Skin of body (tissue), 2 donors: ENCODE results near the gene GARS1. TPM values are rescaled to one million over a fixed set of nuclear protein-coding genes. Genes with fewer than 3 reads are reported as not detected.
A peak's percentile ranks its signal among the peaks of the same experiment; 100 is the strongest.
"Not testable (repeated sequence)": the region's sequence is repeated elsewhere in the genome, so short reads cannot be mapped to it uniquely, and the experiment has no call there.

Experiments used
- DNase-seq: peaks from one replicate; lab custom pipeline; 2025; lab: John Stamatoyannopoulos, UW
- total RNA-seq: library from RNA; depleted of rRNA; stranded (reverse); fragments of >200 nt; gene quantifications from one replicate; pipeline ENCODE4 v1.2.3, GENCODE V29; 2014

GARS1 gene
- 54.4 TPM for total RNA-seq

GRCh38 chr7:30594540-30595435 is at the start of gene GARS1:
Gene GARS1 (plus strand): TSS chr7:30594878. CDS start chr7:30594922, 44 bp downstream.
- DNase-seq: peak; percentile 88

GRCh38 chr7:30545791-30546555 is 48.7 kb upstream of the GARS1 start:
- no peak for DNase-seq

- DNase-seq: no peak
Observed at GRCh38 chr7:30546596-30546995, 48.1 kb upstream of the GARS1 start.

GRCh38 chr7:30548845-30549244 is 45.8 kb upstream of the GARS1 start:
- peak; percentile 50 for DNase-seq

- no peak for DNase-seq
Observed at GRCh38 chr7:30549931-30550493, 44.7 kb upstream of the GARS1 start.

- DNase-seq: no peak
Observed at GRCh38 chr7:30552330-30552729, 42.3 kb upstream of the GARS1 start.

GRCh38 chr7:30553141-30553540 is 41.5 kb upstream of the GARS1 start:
- no peak for DNase-seq

- DNase-seq: no peak
Observed at GRCh38 chr7:30553546-30553945, 41.1 kb upstream of the GARS1 start.

GRCh38 chr7:30555525-30555924 is 39.2 kb upstream of the GARS1 start:
- DNase-seq: no peak

- DNase-seq: peak; percentile 51
Observed at GRCh38 chr7:30556840-30557239, 37.8 kb upstream of the GARS1 start.

- DNase-seq: no peak
Observed at GRCh38 chr7:30557245-30557644, 37.4 kb upstream of the GARS1 start.

- no peak for DNase-seq
Observed at GRCh38 chr7:30559611-30560010, 35.1 kb upstream of the GARS1 start.

- DNase-seq: no peak
Observed at GRCh38 chr7:30561389-30561788, 33.3 kb upstream of the GARS1 start.

GRCh38 chr7:30562498-30562897 is 32.2 kb upstream of the GARS1 start:
- no peak for DNase-seq

- DNase-seq: no peak
Observed at GRCh38 chr7:30562909-30563308, 31.8 kb upstream of the GARS1 start.

- no peak for DNase-seq
Observed at GRCh38 chr7:30563326-30563942, 31.2 kb upstream of the GARS1 start.

GRCh38 chr7:30564243-30564892 is 30.3 kb upstream of the GARS1 start:
- DNase-seq: peak; percentile 73

- no peak for DNase-seq
Observed at GRCh38 chr7:30566596-30566995, 28.1 kb upstream of the GARS1 start.

GRCh38 chr7:30567081-30567480 is 27.6 kb upstream of the GARS1 start:
- DNase-seq: no peak

GRCh38 chr7:30570238-30570637 is 24.4 kb upstream of the GARS1 start:
- DNase-seq: not testable (repeated sequence)

GRCh38 chr7:30572212-30572841 is 22.4 kb upstream of the GARS1 start:
- DNase-seq: no peak
